ENCODE results near the gene ABCA2.
A peak's percentile ranks its signal among the peaks of the same experiment; 100 is the strongest.

Gene ABCA2

GRCh38 chr9:136968333-136969127 lies 59.5 kb downstream of the ABCA2 start:
- H3K9me3 ChIP-seq (ENCODE audit: control insufficient read depth, low read length) = no peaks in the 10 kb centered on the region
- DNase-seq (ENCODE audit: low read depth) = no peak
- peaks cover 9% of the 10 kb centered on the region for H3K27me3 ChIP-seq (replicated peaks; ENCODE audit: control insufficient read depth, insufficient read depth, low read length)
- H3K9ac ChIP-seq (ENCODE audit: low read length) = no peak overlapping the region
- no peaks in the 10 kb centered on the region for H3K4me1 ChIP-seq (ENCODE audit: control insufficient read depth, insufficient read depth, low read length)
- H3K4me3 ChIP-seq (ENCODE audit: low read length) = no peak overlapping the region
- H3K36me3 ChIP-seq (ENCODE audit: control insufficient read depth, insufficient read depth, low read length, severe bottlenecking) = no peaks in the 10 kb centered on the region

- H3K4me1 ChIP-seq (ENCODE audit: control insufficient read depth, insufficient read depth, low read length) = peaks cover 6% of the 10 kb centered on the region
- no peaks in the 10 kb centered on the region for H3K36me3 ChIP-seq (ENCODE audit: control insufficient read depth, insufficient read depth, low read length, severe bottlenecking)
- peak; percentile 44 for DNase-seq (ENCODE audit: low read depth)
- H3K9ac ChIP-seq (ENCODE audit: low read length) = no peak overlapping the region
- H3K4me3 ChIP-seq (ENCODE audit: low read length) = no peak overlapping the region
- H3K9me3 ChIP-seq (ENCODE audit: control insufficient read depth, low read length) = no peaks in the 10 kb centered on the region
- H3K27me3 ChIP-seq (replicated peaks; ENCODE audit: control insufficient read depth, insufficient read depth, low read length) = peaks cover 9% of the 10 kb centered on the region
Observed at GRCh38 chr9:136965771-136966484, 62.1 kb downstream of the ABCA2 start.

- no peak overlapping the region for H3K9ac ChIP-seq (ENCODE audit: low read length)
- peaks cover 6% of the 10 kb centered on the region for H3K4me1 ChIP-seq (ENCODE audit: control insufficient read depth, insufficient read depth, low read length)
- no peaks in the 10 kb centered on the region for H3K36me3 ChIP-seq (ENCODE audit: control insufficient read depth, insufficient read depth, low read length, severe bottlenecking)
- peaks cover 9% of the 10 kb centered on the region for H3K27me3 ChIP-seq (replicated peaks; ENCODE audit: control insufficient read depth, insufficient read depth, low read length)
- H3K9me3 ChIP-seq (ENCODE audit: control insufficient read depth, low read length) = no peaks in the 10 kb centered on the region
- no peak overlapping the region for H3K4me3 ChIP-seq (ENCODE audit: low read length)
- no peak for DNase-seq (ENCODE audit: low read depth)
Observed at GRCh38 chr9:136964833-136965422, 63.1 kb downstream of the ABCA2 start.

- DNase-seq (ENCODE audit: low read depth) = no peak
- no peaks in the 10 kb centered on the region for H3K36me3 ChIP-seq (ENCODE audit: control insufficient read depth, insufficient read depth, low read length, severe bottlenecking)
- H3K9ac ChIP-seq (ENCODE audit: low read length) = no peak overlapping the region
Observed at GRCh38 chr9:136964171-136964689, 63.8 kb downstream of the ABCA2 start.

GRCh38 chr9:136963751-136964150 lies 64.3 kb downstream of the ABCA2 start:
- H3K4me1 ChIP-seq (ENCODE audit: control insufficient read depth, insufficient read depth, low read length) = peaks cover 6% of the 10 kb centered on the region
- H3K4me3 ChIP-seq (ENCODE audit: low read length) = no peak overlapping the region
- no peaks in the 10 kb centered on the region for H3K36me3 ChIP-seq (ENCODE audit: control insufficient read depth, insufficient read depth, low read length, severe bottlenecking)
- no peaks in the 10 kb centered on the region for H3K9me3 ChIP-seq (ENCODE audit: control insufficient read depth, low read length)
- no peak overlapping the region for H3K9ac ChIP-seq (ENCODE audit: low read length)
- H3K27me3 ChIP-seq (replicated peaks; ENCODE audit: control insufficient read depth, insufficient read depth, low read length) = peaks cover 9% of the 10 kb centered on the region
- no peak for DNase-seq (ENCODE audit: low read depth)

More at GRCh38 chr9:136964171-136964689, 63.8 kb downstream of the ABCA2 start:
- no peaks in the 10 kb centered on the region for H3K9me3 ChIP-seq (ENCODE audit: control insufficient read depth, low read length)
- H3K4me1 ChIP-seq (ENCODE audit: control insufficient read depth, insufficient read depth, low read length) = peaks cover 6% of the 10 kb centered on the region
- H3K27me3 ChIP-seq (replicated peaks; ENCODE audit: control insufficient read depth, insufficient read depth, low read length) = peaks cover 9% of the 10 kb centered on the region
- H3K4me3 ChIP-seq (ENCODE audit: low read length) = no peak overlapping the region

- Histone ChIP-seq H3K9me3 (ENCODE audit: control insufficient read depth, low read length) (no peaks in the 10 kb centered on the region), H3K36me3 (ENCODE audit: control insufficient read depth, insufficient read depth, low read length, severe bottlenecking) (no peaks in the 10 kb centered on the region), H3K4me3 (ENCODE audit: low read length) (no peak overlapping the region), H3K4me1 (ENCODE audit: control insufficient read depth, insufficient read depth, low read length) (peaks cover 6% of the 10 kb centered on the region), H3K9ac (ENCODE audit: low read length) (no peak overlapping the region), H3K27me3 (replicated peaks; ENCODE audit: control insufficient read depth, insufficient read depth, low read length) (peaks cover 9% of the 10 kb centered on the region)
- no peak for DNase-seq (ENCODE audit: low read depth)
Observed at GRCh38 chr9:136963341-136963740, 64.7 kb downstream of the ABCA2 start.

GRCh38 chr9:136962701-136963248 lies 65.3 kb downstream of the ABCA2 start:
- H3K9me3 ChIP-seq (ENCODE audit: control insufficient read depth, low read length) = no peaks in the 10 kb centered on the region
- DNase-seq (ENCODE audit: low read depth) = no peak
- no peak overlapping the region for H3K9ac ChIP-seq (ENCODE audit: low read length)
- peaks cover 6% of the 10 kb centered on the region for H3K4me1 ChIP-seq (ENCODE audit: control insufficient read depth, insufficient read depth, low read length)
- H3K27me3 ChIP-seq (replicated peaks; ENCODE audit: control insufficient read depth, insufficient read depth, low read length) = peaks cover 9% of the 10 kb centered on the region
- H3K4me3 ChIP-seq (ENCODE audit: low read length) = no peak overlapping the region
- H3K36me3 ChIP-seq (ENCODE audit: control insufficient read depth, insufficient read depth, low read length, severe bottlenecking) = no peaks in the 10 kb centered on the region

- H3K9ac ChIP-seq (ENCODE audit: low read length) = peak overlapping the region; percentile 49
- H3K36me3 ChIP-seq (ENCODE audit: control insufficient read depth, insufficient read depth, low read length, severe bottlenecking) = no peaks in the 10 kb centered on the region
- no peak overlapping the region for H3K4me3 ChIP-seq (ENCODE audit: low read length)
- no peak for DNase-seq (ENCODE audit: low read depth)
- peaks cover 6% of the 10 kb centered on the region for H3K4me1 ChIP-seq (ENCODE audit: control insufficient read depth, insufficient read depth, low read length)
- H3K27me3 ChIP-seq (replicated peaks; ENCODE audit: control insufficient read depth, insufficient read depth, low read length) = peaks cover 9% of the 10 kb centered on the region
- no peaks in the 10 kb centered on the region for H3K9me3 ChIP-seq (ENCODE audit: control insufficient read depth, low read length)
Observed at GRCh38 chr9:136962163-136962562, 65.9 kb downstream of the ABCA2 start.

GRCh38 chr9:136961279-136962065 lies 66.6 kb downstream of the ABCA2 start:
- DNase-seq (ENCODE audit: low read depth) = no peak
- Histone ChIP-seq H3K27me3 (replicated peaks; ENCODE audit: control insufficient read depth, insufficient read depth, low read length) (peaks cover 9% of the 10 kb centered on the region), H3K9ac (ENCODE audit: low read length) (peak overlapping the region; percentile 49), H3K9me3 (ENCODE audit: control insufficient read depth, low read length) (no peaks in the 10 kb centered on the region), H3K36me3 (ENCODE audit: control insufficient read depth, insufficient read depth, low read length, severe bottlenecking) (no peaks in the 10 kb centered on the region), H3K4me3 (ENCODE audit: low read length) (no peak overlapping the region), H3K4me1 (ENCODE audit: control insufficient read depth, insufficient read depth, low read length) (peaks cover 6% of the 10 kb centered on the region)

GRCh38 chr9:136960938-136961275 lies 67.1 kb downstream of the ABCA2 start:
- H3K4me1 ChIP-seq (ENCODE audit: control insufficient read depth, insufficient read depth, low read length) = peaks cover 6% of the 10 kb centered on the region

More at GRCh38 chr9:136960938-136961275, 67.1 kb downstream of the ABCA2 start:
- no peak for DNase-seq (ENCODE audit: low read depth)
- H3K27me3 ChIP-seq (replicated peaks; ENCODE audit: control insufficient read depth, insufficient read depth, low read length) = peaks cover 9% of the 10 kb centered on the region
- no peak overlapping the region for H3K4me3 ChIP-seq (ENCODE audit: low read length)
- no peaks in the 10 kb centered on the region for H3K9me3 ChIP-seq (ENCODE audit: control insufficient read depth, low read length)
- H3K9ac ChIP-seq (ENCODE audit: low read length) = peak overlapping the region; percentile 49
- no peaks in the 10 kb centered on the region for H3K36me3 ChIP-seq (ENCODE audit: control insufficient read depth, insufficient read depth, low read length, severe bottlenecking)

All from adipocyte (in vitro differentiated cells).